ENCODE measurements around the gene NOP53. TPM values are rescaled to one million over a fixed set of nuclear protein-coding genes. Genes with fewer than 3 reads are reported as not detected.

NOP53 gene
- total and polyA plus RNA-seq, 2 donors (not counting 1 experiment from before 2014, with no cell fraction given): 59.6 to 60.8 TPM

DNA sequence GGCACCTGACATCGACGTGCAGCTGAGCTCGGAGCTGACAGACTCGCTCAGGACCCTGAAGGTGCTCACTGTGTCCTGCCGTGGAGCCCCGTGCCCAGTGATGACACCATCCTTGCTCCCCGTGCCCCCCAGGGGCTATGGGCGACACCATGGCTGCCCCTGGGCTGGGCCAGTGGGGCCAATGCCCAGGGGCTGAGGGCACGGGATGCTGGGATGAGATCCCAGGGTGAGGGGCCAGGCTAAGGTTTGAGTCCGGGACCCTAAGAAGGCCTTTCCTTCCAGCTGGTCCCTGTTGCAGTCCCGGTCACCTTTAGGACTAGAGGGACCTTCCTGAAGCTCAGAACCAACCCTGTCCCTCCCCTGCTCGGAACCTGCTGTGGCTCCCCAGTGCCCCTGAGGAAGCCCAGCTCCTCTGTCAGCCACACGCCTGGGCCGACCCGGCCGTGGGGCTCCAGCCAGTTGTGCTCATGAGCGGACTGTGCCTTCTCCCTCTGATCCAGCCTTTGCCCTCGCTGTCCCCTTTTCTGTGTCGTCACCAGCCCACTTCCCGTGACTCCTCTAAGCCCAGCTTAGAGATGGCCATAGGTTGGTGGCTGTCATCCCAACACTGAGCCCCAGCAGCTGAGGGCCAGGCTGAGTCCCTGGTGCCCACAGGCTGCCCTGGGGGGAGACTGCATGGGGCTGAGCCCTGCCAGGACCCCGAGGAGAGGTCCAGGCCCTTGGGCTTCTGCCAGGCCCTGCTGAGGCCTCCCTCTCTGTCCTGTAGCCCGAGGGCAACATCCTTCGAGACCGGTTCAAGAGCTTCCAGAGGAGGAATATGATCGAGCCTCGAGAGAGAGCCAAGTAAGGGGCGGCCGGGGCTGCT, 10.6 kb downstream of the NOP53 start:
- TF ChIP-seq EZH2 (IDR thresholded peaks at IDR 0.05; ENCODE audit: low read length, missing control alignments): no peak
- TF ChIP-seq, protein P1, sequence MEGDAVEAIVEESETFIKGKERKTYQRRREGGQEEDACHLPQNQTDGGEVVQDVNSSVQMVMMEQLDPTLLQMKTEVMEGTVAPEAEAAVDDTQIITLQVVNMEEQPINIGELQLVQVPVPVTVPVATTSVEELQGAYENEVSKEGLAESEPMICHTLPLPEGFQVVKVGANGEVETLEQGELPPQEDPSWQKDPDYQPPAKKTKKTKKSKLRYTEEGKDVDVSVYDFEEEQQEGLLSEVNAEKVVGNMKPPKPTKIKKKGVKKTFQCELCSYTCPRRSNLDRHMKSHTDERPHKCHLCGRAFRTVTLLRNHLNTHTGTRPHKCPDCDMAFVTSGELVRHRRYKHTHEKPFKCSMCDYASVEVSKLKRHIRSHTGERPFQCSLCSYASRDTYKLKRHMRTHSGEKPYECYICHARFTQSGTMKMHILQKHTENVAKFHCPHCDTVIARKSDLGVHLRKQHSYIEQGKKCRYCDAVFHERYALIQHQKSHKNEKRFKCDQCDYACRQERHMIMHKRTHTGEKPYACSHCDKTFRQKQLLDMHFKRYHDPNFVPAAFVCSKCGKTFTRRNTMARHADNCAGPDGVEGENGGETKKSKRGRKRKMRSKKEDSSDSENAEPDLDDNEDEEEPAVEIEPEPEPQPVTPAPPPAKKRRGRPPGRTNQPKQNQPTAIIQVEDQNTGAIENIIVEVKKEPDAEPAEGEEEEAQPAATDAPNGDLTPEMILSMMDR (conservative IDR thresholded peaks at IDR 0.05 in 1 of 2, IDR thresholded peaks at IDR 0.05 in 1 of 2; ENCODE audit: low read depth in 1 of 2, low read length in 2 of 2): no peak
- no peak overlapping the region for H3K4me3 ChIP-seq (replicated peaks in 1 of 4; ENCODE audit: control extremely low read depth in 1 of 4, insufficient read depth in 1 of 4, low read depth in 3 of 4, low read length in 4 of 4)
- no peak for DNase-seq (ENCODE audit: low read depth in 2 of 2)
- H3K27ac ChIP-seq (ENCODE audit: insufficient read depth, low read length): no peak overlapping the region
- no peaks in the 10 kb centered on the region for H3K4me1 ChIP-seq (ENCODE audit: control insufficient read depth, extremely low read depth, insufficient read depth, low read length)
- H3K4me2 ChIP-seq (ENCODE audit: extremely low read depth, insufficient read depth, low read length): no peak overlapping the region
- no peak overlapping the region for H3K9ac ChIP-seq (ENCODE audit: insufficient read depth, low read length)
- no peaks in the 10 kb centered on the region for H3K27me3 ChIP-seq (ENCODE audit: control insufficient read depth, insufficient read depth, low read length)
- peaks cover 40% of the 10 kb centered on the region for H3K36me3 ChIP-seq (ENCODE audit: control insufficient read depth, insufficient read depth, low read length)
- no peak overlapping the region for H2AFZ ChIP-seq (ENCODE audit: low read length)
- H3K79me2 ChIP-seq (ENCODE audit: control insufficient read depth, insufficient read depth, low read length): no peaks in the 10 kb centered on the region
- H3K9me3 ChIP-seq (ENCODE audit: control insufficient read depth, insufficient read depth, low read depth, low read length): no peaks in the 10 kb centered on the region
- H4K20me1 ChIP-seq (ENCODE audit: control insufficient read depth, extremely low read depth, insufficient read depth, low read length): no peaks in the 10 kb centered on the region

DNA sequence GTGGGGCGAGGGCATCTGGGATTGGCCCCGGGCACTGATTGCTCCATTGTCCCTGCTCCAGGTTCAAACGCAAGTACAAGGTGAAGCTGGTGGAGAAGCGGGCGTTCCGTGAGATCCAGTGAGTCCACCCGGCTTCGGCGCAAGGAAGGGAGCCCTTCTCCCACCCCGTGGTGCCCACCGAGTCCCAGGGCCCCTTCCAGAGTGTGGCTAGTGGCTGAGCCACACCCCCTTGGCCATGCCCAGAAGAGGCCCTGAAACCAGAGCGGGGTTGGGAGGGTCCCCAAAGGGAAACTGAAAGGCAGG, 11.2 kb downstream of the NOP53 start:
- Histone ChIP-seq H3K27me3 (ENCODE audit: control insufficient read depth, insufficient read depth, low read length) (no peaks in the 10 kb centered on the region), H3K9ac (ENCODE audit: insufficient read depth, low read length) (no peak overlapping the region), H4K20me1 (ENCODE audit: control insufficient read depth, extremely low read depth, insufficient read depth, low read length) (no peaks in the 10 kb centered on the region), H3K9me3 (ENCODE audit: control insufficient read depth, insufficient read depth, low read depth, low read length) (no peaks in the 10 kb centered on the region), H3K27ac (ENCODE audit: insufficient read depth, low read length) (no peak overlapping the region), H2AFZ (ENCODE audit: low read length) (no peak overlapping the region), H3K4me3 (replicated peaks in 1 of 4; ENCODE audit: control extremely low read depth in 1 of 4, insufficient read depth in 1 of 4, low read depth in 3 of 4, low read length in 4 of 4) (no peak overlapping the region), H3K36me3 (ENCODE audit: control insufficient read depth, insufficient read depth, low read length) (peaks cover 34% of the 10 kb centered on the region), H3K79me2 (ENCODE audit: control insufficient read depth, insufficient read depth, low read length) (no peaks in the 10 kb centered on the region), H3K4me1 (ENCODE audit: control insufficient read depth, extremely low read depth, insufficient read depth, low read length) (no peaks in the 10 kb centered on the region), H3K4me2 (ENCODE audit: extremely low read depth, insufficient read depth, low read length) (no peak overlapping the region)
- no peak for DNase-seq (ENCODE audit: low read depth in 2 of 2)
- TF ChIP-seq EZH2 (IDR thresholded peaks at IDR 0.05; ENCODE audit: low read length, missing control alignments): no peak
- TF ChIP-seq, protein P1 (conservative IDR thresholded peaks at IDR 0.05 in 1 of 2, IDR thresholded peaks at IDR 0.05 in 1 of 2; ENCODE audit: low read depth in 1 of 2, low read length in 2 of 2): no peak

DNA sequence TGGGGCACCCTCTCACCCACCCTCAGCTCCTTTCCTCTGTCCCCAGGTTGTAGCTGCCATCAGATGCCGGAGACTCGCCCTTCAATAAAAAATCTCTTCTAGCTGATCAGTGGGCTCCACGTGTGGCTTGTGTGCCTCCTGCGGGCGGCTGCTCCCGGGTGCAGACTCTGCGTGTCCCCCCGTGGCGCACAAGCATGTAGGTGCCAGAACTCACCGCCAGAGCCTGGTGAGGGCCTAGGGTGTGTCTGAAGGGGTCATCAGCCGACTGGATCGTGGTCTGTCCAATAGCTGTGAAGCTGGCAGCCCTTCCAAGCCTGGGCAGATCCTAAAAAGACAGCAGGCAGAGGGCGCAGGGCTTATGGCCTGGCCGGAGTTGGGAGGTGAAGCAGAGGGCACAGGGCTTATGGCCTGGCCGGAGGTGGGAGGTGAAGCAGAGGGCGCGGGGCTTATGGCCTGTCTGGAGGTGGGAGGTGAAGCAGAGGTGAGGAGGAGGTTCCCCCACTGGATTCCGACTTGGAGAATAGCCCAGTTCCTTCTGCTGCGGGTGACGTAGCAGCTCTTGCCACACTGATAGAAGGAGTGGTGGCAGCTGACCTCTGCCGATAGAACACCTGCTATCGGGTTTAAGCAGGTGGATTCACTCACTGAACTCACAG, 11.7 kb downstream of the NOP53 start:
- TF ChIP-seq EZH2 (IDR thresholded peaks at IDR 0.05; ENCODE audit: low read length, missing control alignments): no peak
- TF ChIP-seq, protein P1 (conservative IDR thresholded peaks at IDR 0.05 in 1 of 2, IDR thresholded peaks at IDR 0.05 in 1 of 2; ENCODE audit: low read depth in 1 of 2, low read length in 2 of 2): no peak
- H3K4me3 ChIP-seq (replicated peaks in 1 of 4; ENCODE audit: control extremely low read depth in 1 of 4, insufficient read depth in 1 of 4, low read depth in 3 of 4, low read length in 4 of 4): no peak overlapping the region
- no peak overlapping the region for H3K27ac ChIP-seq (ENCODE audit: insufficient read depth, low read length)
- H3K79me2 ChIP-seq (ENCODE audit: control insufficient read depth, insufficient read depth, low read length): no peaks in the 10 kb centered on the region
- H3K36me3 ChIP-seq (ENCODE audit: control insufficient read depth, insufficient read depth, low read length): peaks cover 33% of the 10 kb centered on the region
- H4K20me1 ChIP-seq (ENCODE audit: control insufficient read depth, extremely low read depth, insufficient read depth, low read length): no peaks in the 10 kb centered on the region
- H2AFZ ChIP-seq (ENCODE audit: low read length): no peak overlapping the region
- no peak overlapping the region for H3K4me2 ChIP-seq (ENCODE audit: extremely low read depth, insufficient read depth, low read length)
- H3K9me3 ChIP-seq (ENCODE audit: control insufficient read depth, insufficient read depth, low read depth, low read length): no peaks in the 10 kb centered on the region
- H3K27me3 ChIP-seq (ENCODE audit: control insufficient read depth, insufficient read depth, low read length): no peaks in the 10 kb centered on the region
- DNase-seq (ENCODE audit: low read depth in 2 of 2): no peak
- H3K9ac ChIP-seq (ENCODE audit: insufficient read depth, low read length): no peak overlapping the region
- no peaks in the 10 kb centered on the region for H3K4me1 ChIP-seq (ENCODE audit: control insufficient read depth, extremely low read depth, insufficient read depth, low read length)

All from fibroblast of lung (primary cell).